Measurements from ENCODE around the gene TIMM17A. TPM values are rescaled to one million over a fixed set of nuclear protein-coding genes. Genes with fewer than 3 reads are reported as not detected.

The TIMM17A gene
- total and polyA plus RNA-seq, 2 of the 8 experiments (the other 6 are each of a cell fraction or from before 2014, with no cell fraction given), result 30.3 to 57.1 TPM

DNA sequence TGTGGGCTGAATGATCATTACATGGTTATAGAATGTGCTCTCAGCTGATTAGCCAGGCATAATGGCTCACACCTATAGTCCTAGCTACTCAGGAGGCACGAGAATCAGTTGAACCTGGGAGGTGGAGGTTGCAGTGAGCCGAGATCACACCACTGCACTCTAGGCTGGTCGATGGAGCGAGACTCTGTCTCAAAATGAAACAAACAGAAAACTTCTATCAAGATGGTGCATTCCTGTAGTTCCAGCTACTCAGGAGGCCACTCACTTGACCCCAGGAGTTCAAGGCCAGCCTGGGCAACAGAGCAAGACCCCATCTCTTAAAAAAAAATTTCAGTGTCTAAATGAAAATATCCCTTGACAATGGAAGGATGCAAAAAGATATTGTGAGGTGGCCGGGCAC lies 10.9 kb downstream of the TIMM17A start (continued):
- TF ChIP-seq, protein P1, sequence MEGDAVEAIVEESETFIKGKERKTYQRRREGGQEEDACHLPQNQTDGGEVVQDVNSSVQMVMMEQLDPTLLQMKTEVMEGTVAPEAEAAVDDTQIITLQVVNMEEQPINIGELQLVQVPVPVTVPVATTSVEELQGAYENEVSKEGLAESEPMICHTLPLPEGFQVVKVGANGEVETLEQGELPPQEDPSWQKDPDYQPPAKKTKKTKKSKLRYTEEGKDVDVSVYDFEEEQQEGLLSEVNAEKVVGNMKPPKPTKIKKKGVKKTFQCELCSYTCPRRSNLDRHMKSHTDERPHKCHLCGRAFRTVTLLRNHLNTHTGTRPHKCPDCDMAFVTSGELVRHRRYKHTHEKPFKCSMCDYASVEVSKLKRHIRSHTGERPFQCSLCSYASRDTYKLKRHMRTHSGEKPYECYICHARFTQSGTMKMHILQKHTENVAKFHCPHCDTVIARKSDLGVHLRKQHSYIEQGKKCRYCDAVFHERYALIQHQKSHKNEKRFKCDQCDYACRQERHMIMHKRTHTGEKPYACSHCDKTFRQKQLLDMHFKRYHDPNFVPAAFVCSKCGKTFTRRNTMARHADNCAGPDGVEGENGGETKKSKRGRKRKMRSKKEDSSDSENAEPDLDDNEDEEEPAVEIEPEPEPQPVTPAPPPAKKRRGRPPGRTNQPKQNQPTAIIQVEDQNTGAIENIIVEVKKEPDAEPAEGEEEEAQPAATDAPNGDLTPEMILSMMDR (IDR thresholded peaks at IDR 0.05; ENCODE audit: control extremely low read depth in 1 of 3, insufficient read depth in 1 of 3, low read depth in 1 of 3, low read length in 3 of 3), result no peak
- TF ChIP-seq BCL11A (IDR thresholded peaks at IDR 0.05; ENCODE audit: low read depth in 2 of 2, low read length in 2 of 2), result no peak
- TF ChIP-seq RXRA (IDR thresholded peaks at IDR 0.05; ENCODE audit: insufficient read depth, low read depth, low read length), result no peak
- TF ChIP-seq CBX5 (IDR thresholded peaks at IDR 0.05; ENCODE audit: low read depth, low read length), result no peak
- TF ChIP-seq NANOG (IDR thresholded peaks at IDR 0.05; ENCODE audit: insufficient read depth, low read depth, low read length, poor library complexity, severe bottlenecking), result no peak
- no peak for TF ChIP-seq CBX8 (IDR thresholded peaks at IDR 0.05; ENCODE audit: borderline replicate concordance, low read depth, low read length)
